ENCODE data around the gene KRT15. TPM values are rescaled to one million over a fixed set of nuclear protein-coding genes. Genes with fewer than 3 reads are reported as not detected.

The KRT15 gene
- total and polyA plus RNA-seq, 10 of the 15 experiments (the other 5 are each of a cell fraction or from before 2014, with no cell fraction given), result 0.06 to 0.17 TPM; not detected in 8

- TF ChIP-seq E2F8 (IDR thresholded peaks at IDR 0.05; ENCODE audit: low read depth, partially characterized antibody), result no peak
- no peak for TF ChIP-seq RUNX3 (IDR thresholded peaks at IDR 0.05; ENCODE audit: low read length)
- no peak for TF ChIP-seq CBX5 (IDR thresholded peaks at IDR 0.05; ENCODE audit: low read depth)
- TF ChIP-seq KDM1A (IDR thresholded peaks at IDR 0.05; ENCODE audit: borderline replicate concordance), result no peak
- no peak for TF ChIP-seq BRCA1 (IDR thresholded peaks at IDR 0.05; ENCODE audit: low read depth, low read length)
Measured at GRCh38 chr17:41475421-41475820, 43.3 kb downstream of the KRT15 start (continued).

GRCh38 chr17:41474863-41475262 lies 43.8 kb downstream of the KRT15 start:
- FAIRE-seq, result no peak
- WGBS (ENCODE audit: insufficient coverage, insufficient replicate concordance, low lambda C conversion rate, missing lambda C conversion rate), result 4% methylated on average over 8 of the region's 8 CpGs
- ChIA-PET SMC1A (ENCODE audit: uncharacterized antibody, unreplicated experiment) (interaction anchor here (0.9 to 1.0 kb wide), 2 partner anchors 16 to 87 kb away, joined by 3 to 4 read pairs; no protein-coding TSS in a partner anchor), CTCF (no interaction called here), RAD21 (ENCODE audit: unreplicated experiment) (no interaction called here), POLR2A (no interaction called here)
- no peaks in the 10 kb centered on the region for H4K20me1 ChIP-seq (ENCODE audit: control insufficient read depth, insufficient read depth)
- in situ Hi-C loops (cut with MboI) (no loop called here), intact Hi-C loops (cut with micrococcal nuclease; ENCODE audit: unreplicated experiment) (no loop called here)
- no peak overlapping the region for H3K4me2 ChIP-seq (ENCODE audit: control insufficient read depth, insufficient read depth)
- H3K4me3 ChIP-seq, result no peak overlapping the region
- no TSS peak for BruUV-seq (replicated peaks)
- no peak overlapping the region for H2AFZ ChIP-seq (ENCODE audit: control insufficient read depth, low read depth, low read length)
- no peak for ATAC-seq
- no peaks in the 10 kb centered on the region for H3K9me3 ChIP-seq (replicated peaks; ENCODE audit: control insufficient read depth, insufficient read depth, low read length)
- no peak overlapping the region for H3K27ac ChIP-seq (ENCODE audit: control insufficient read depth, insufficient read depth)
- no peak overlapping the region for H3K9ac ChIP-seq (ENCODE audit: control insufficient read depth, insufficient read depth, low read length)
- DNase-seq (ENCODE audit: low read depth, low spot score), result no peak
- H3K79me2 ChIP-seq (ENCODE audit: control insufficient read depth, insufficient read depth, low read length), result no peaks in the 10 kb centered on the region
- no peaks in the 10 kb centered on the region for H3K4me1 ChIP-seq (ENCODE audit: control insufficient read depth, insufficient read depth, low read length)
- 0 out of 4 replicates have a peak, but pooled peaks cover 1 to 3% of the 10 kb centered on the region in 2 experiments for H3K27me3 ChIP-seq (replicated peaks in 1 of 2; ENCODE audit: control insufficient read depth in 2 of 2, insufficient read depth in 2 of 2, low read length in 1 of 2)
- no peaks in the 10 kb centered on the region for H3K36me3 ChIP-seq (ENCODE audit: control insufficient read depth in 2 of 2, insufficient read depth in 2 of 2, low read length in 1 of 2)
- no peak for TF ChIP-seq JUNB (IDR thresholded peaks at IDR 0.05)
- TF ChIP-seq, protein P1, sequence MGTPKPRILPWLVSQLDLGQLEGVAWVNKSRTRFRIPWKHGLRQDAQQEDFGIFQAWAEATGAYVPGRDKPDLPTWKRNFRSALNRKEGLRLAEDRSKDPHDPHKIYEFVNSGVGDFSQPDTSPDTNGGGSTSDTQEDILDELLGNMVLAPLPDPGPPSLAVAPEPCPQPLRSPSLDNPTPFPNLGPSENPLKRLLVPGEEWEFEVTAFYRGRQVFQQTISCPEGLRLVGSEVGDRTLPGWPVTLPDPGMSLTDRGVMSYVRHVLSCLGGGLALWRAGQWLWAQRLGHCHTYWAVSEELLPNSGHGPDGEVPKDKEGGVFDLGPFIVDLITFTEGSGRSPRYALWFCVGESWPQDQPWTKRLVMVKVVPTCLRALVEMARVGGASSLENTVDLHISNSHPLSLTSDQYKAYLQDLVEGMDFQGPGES (IDR thresholded peaks at IDR 0.05), result no peak
- no peak for TF ChIP-seq SP1 (IDR thresholded peaks at IDR 0.05; ENCODE audit: low read depth, low read length)
- TF ChIP-seq CREM (IDR thresholded peaks at IDR 0.05; ENCODE audit: low read depth), result no peak
- no peak for TF ChIP-seq ZZZ3 (IDR thresholded peaks at IDR 0.05; ENCODE audit: control insufficient read depth, insufficient read length, low read depth)
- no peak for TF ChIP-seq NFYA (IDR thresholded peaks at IDR 0.05; ENCODE audit: borderline replicate concordance, low read depth, low read length)
- TF ChIP-seq CBX3 (IDR thresholded peaks at IDR 0.05; ENCODE audit: borderline replicate concordance, low read depth), result no peak
- no peak for TF ChIP-seq POLR2AphosphoS2 (IDR thresholded peaks at IDR 0.05; ENCODE audit: low read depth, low read length)
- no peak for TF ChIP-seq SKIL (IDR thresholded peaks at IDR 0.05; ENCODE audit: low read depth, poor library complexity, severe bottlenecking)
- TF ChIP-seq RB1 (IDR thresholded peaks at IDR 0.05; ENCODE audit: borderline replicate concordance), result no peak
- TF ChIP-seq, protein P2, sequence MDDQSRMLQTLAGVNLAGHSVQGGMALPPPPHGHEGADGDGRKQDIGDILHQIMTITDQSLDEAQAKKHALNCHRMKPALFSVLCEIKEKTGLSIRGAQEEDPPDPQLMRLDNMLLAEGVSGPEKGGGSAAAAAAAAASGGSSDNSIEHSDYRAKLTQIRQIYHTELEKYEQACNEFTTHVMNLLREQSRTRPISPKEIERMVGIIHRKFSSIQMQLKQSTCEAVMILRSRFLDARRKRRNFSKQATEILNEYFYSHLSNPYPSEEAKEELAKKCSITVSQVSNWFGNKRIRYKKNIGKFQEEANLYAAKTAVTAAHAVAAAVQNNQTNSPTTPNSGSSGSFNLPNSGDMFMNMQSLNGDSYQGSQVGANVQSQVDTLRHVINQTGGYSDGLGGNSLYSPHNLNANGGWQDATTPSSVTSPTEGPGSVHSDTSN (IDR thresholded peaks at IDR 0.05; ENCODE audit: insufficient replicate concordance, low read depth, low read length), result no peak

All from GM12878 (cell line).